ENCODE results near the gene RIMS1.

DNA sequence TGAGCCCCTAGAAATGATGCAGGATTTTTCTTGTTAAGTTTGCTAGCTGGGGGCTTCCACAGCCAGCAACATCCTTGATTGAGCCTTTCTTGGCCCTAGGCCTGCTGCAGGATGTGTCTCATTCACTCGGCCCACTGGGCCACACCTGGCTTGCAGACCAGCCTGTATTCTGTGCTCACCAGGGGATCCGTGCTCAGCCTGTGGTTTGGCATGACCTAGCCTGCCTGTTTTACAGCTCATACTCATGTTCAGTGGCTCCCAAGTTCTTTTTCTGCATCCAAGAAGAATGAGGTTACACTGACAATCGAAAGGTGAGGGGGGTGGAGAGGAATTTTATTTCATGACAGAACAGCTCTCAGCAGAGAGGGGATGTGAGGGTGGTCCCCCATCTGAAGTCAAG, 263.4 kb downstream of the RIMS1 start:
- TF ChIP-seq, protein P1, sequence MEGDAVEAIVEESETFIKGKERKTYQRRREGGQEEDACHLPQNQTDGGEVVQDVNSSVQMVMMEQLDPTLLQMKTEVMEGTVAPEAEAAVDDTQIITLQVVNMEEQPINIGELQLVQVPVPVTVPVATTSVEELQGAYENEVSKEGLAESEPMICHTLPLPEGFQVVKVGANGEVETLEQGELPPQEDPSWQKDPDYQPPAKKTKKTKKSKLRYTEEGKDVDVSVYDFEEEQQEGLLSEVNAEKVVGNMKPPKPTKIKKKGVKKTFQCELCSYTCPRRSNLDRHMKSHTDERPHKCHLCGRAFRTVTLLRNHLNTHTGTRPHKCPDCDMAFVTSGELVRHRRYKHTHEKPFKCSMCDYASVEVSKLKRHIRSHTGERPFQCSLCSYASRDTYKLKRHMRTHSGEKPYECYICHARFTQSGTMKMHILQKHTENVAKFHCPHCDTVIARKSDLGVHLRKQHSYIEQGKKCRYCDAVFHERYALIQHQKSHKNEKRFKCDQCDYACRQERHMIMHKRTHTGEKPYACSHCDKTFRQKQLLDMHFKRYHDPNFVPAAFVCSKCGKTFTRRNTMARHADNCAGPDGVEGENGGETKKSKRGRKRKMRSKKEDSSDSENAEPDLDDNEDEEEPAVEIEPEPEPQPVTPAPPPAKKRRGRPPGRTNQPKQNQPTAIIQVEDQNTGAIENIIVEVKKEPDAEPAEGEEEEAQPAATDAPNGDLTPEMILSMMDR (IDR thresholded peaks at IDR 0.05; ENCODE audit: insufficient read depth, low read depth, low read length), result no peak
- TF ChIP-seq EZH2 (IDR thresholded peaks at IDR 0.05; ENCODE audit: insufficient read depth, low read length), result no peak

All from astrocyte (in vitro differentiated cells and primary cell).